Neural cell (in vitro differentiated cells): ENCODE data around the gene ZNF524. TPM values are rescaled to one million over a fixed set of nuclear protein-coding genes. Genes with fewer than 3 reads are reported as not detected.

ENCODE experiments used
- H2AFZ ChIP-seq: fragments of 200-600, 300-800 bp; sonication (generic), shearing (Covaris generic); 2 replicates; pipeline ENCODE4 v1.6.0; 2014; ENCODE audit warnings: low read depth, mild to moderate bottlenecking, antibody characterized with exemption, low read length, moderate library complexity
- H3F3A ChIP-seq: fragments of 200-600 bp; shearing (Covaris generic); 2 replicates; pipeline ENCODE4 v1.6.1; 2016; ENCODE audit warnings: mild to moderate bottlenecking, moderate library complexity, mixed read lengths, antibody characterized with exemption, low read length; ENCODE audit not compliant: insufficient read depth, poor library complexity, severe bottlenecking
- H3K27ac ChIP-seq: fragments of 200-600, 300-800 bp; sonication (generic), shearing (Covaris generic); 2 replicates; pipeline ENCODE4 v1.5.1; 2014; ENCODE audit warnings: mild to moderate bottlenecking, low read length, moderate library complexity
- H3K27me3 ChIP-seq: fragments of 300-800, 200-600 bp; sonication (generic), shearing (Covaris generic); 2 replicates; pipeline ENCODE4 v1.6.0; 2014; ENCODE audit warnings: mild to moderate bottlenecking, low read depth, low read length, moderate library complexity; ENCODE audit not compliant: insufficient read depth
- H3K36me3 ChIP-seq: fragments of 300-800, 200-600 bp; sonication (generic), shearing (Covaris generic); 2 replicates; pipeline ENCODE4 v1.5.1; 2014; ENCODE audit warnings: mild to moderate bottlenecking, antibody characterized with exemption, low read length, moderate library complexity; ENCODE audit not compliant: insufficient read depth
- H3K4me2 ChIP-seq: fragments of 300-800, 200-600 bp; sonication (generic), shearing (Covaris generic); 2 replicates; pipeline ENCODE4 v1.6.0; 2014; ENCODE audit warnings: mild to moderate bottlenecking, low read length
- H3K4me3 ChIP-seq: fragments of 300-800, 200-600 bp; sonication (generic), shearing (Covaris generic); 2 replicates; pipeline ENCODE4 v1.5.1; 2014; ENCODE audit warnings: mild to moderate bottlenecking, low read length, moderate library complexity
- H3K79me2 ChIP-seq: fragments of 200-600 bp; shearing (Covaris generic); replicated peaks from 2 replicates; pipeline ENCODE4 v1.6.0; 2014; ENCODE audit warnings: mild to moderate bottlenecking, low read length, moderate library complexity; ENCODE audit not compliant: insufficient read depth
- H3K9ac ChIP-seq: fragments of 300-800, 200-600 bp; sonication (generic), shearing (Covaris generic); 2 replicates; pipeline ENCODE4 v1.6.1; 2016; ENCODE audit warnings: mild to moderate bottlenecking, low read length, mixed read lengths
- H3K9me2 ChIP-seq: fragments of 200-600 bp; shearing (Covaris generic); 2 replicates; pipeline ENCODE4 v1.6.1; 2016; ENCODE audit warnings: mild to moderate bottlenecking, low read length, mixed read lengths; ENCODE audit not compliant: insufficient read depth
- H3K9me3 ChIP-seq: fragments of 200-600, 300-800 bp; sonication (generic), shearing (Covaris generic); 2 replicates; pipeline ENCODE4 v1.6.1; 2016; ENCODE audit warnings: mild to moderate bottlenecking, mixed run types, low read length, moderate library complexity, mixed read lengths
- H4K20me1 ChIP-seq: fragments of 200-600 bp; shearing (Covaris generic); 2 replicates; pipeline ENCODE4 v1.6.1; 2016; ENCODE audit warnings: mild to moderate bottlenecking, mixed run types; ENCODE audit not compliant: insufficient read depth
- EP300 ChIP-seq: fragments of 450-650 bp; conservative IDR thresholded peaks from 2 replicates; pipeline ENCODE4 v1.6.1; 2014; ENCODE audit warnings: antibody characterized with exemption, mild to moderate bottlenecking, moderate library complexity; ENCODE audit not compliant: poor library complexity, severe bottlenecking
- EZH2 ChIP-seq: fragments of 200-600, 300-800 bp; shearing (Covaris generic), sonication (generic); IDR thresholded peaks from 2 replicates; pipeline ENCODE4 v1.6.1; 2014; ENCODE audit warnings: antibody characterized with exemption, low read length, borderline replicate concordance, mild to moderate bottlenecking; ENCODE audit not compliant: insufficient read depth, poor library complexity, severe bottlenecking
- MXI1 ChIP-seq: fragments of 450-650 bp; conservative IDR thresholded peaks from 2 replicates; pipeline ENCODE4 v1.6.1; 2014; ENCODE audit warnings: antibody characterized with exemption, mild to moderate bottlenecking; ENCODE audit not compliant: poor library complexity, severe bottlenecking
- POLR2AphosphoS5 ChIP-seq: IDR thresholded peaks from 2 replicates; pipeline ENCODE4 v1.6.1; 2012
- RAD21 ChIP-seq: fragments of 450-650 bp; conservative IDR thresholded peaks from 2 replicates; pipeline ENCODE4 v1.6.1; 2014; ENCODE audit warnings: antibody characterized with exemption, mild to moderate bottlenecking, moderate library complexity
- SMC3 ChIP-seq: fragments of 450-650 bp; conservative IDR thresholded peaks from 2 replicates; pipeline ENCODE4 v1.6.1; 2014; ENCODE audit warnings: antibody characterized with exemption, mild to moderate bottlenecking, moderate library complexity; ENCODE audit not compliant: poor library complexity
- TAF1 ChIP-seq: IDR thresholded peaks from 2 replicates; pipeline ENCODE4 v1.6.1; 2012; ENCODE audit warnings: low read depth
- polyA plus RNA-seq: library from polyadenylated mRNA; depleted of rRNA; stranded (reverse); fragments of >200 nt; gene quantifications from 2 replicates; pipeline ENCODE4 v1.2.3, GENCODE V29; 2014
- TF ChIP-seq, protein P1 (sequence below): fragments of 450-650 bp; IDR thresholded peaks from 2 replicates; pipeline ENCODE4 v1.5.1; 2014; ENCODE audit warnings: antibody characterized with exemption, mild to moderate bottlenecking, moderate library complexity; ENCODE audit not compliant: poor library complexity, severe bottlenecking
- TF ChIP-seq, protein P2 (sequence below): IDR thresholded peaks from 2 replicates; pipeline ENCODE4 v1.6.1; 2012; ENCODE audit warnings: borderline replicate concordance

Gene ZNF524
- polyA plus RNA-seq, 1 donor from 2014 or later = 3.2 TPM

DNA sequence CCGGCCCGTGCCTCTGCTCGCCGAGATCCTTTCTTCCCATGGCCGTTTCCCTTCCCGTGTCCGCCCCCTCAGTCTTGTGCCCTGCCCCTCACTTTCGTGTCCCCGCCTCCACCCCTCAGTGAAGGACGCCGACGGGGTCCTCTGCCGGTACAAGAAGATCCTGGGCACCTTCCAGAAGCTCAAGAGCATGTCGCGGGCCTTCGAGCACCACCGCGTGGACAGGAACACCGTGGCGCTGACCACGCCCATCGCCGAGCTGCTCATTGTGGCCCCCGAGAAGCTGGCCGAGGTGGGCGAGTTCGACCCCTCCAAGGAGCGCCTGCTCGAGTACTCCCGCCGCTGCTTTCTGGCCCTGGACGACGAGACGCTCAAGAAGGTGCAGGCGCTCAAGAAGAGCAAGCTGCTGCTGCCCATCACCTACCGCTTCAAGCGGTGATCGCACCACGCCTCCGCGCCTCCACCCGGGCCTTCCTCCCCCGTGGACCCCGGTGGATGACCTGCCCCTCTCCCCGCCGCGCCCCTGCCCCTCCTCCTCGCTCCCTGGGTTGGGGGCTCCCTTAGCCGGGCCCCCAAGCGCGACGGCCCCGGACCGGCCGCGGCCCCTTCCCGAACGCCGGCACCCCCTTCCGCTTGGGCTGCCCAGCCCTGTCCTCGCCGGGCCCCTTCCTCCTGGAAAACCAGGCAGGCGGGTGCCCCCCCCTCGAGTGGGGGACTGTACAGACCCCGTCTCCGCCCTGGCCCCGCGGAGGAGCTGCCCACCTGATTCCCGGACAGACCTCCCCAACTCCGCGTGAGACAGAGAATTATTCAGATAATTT lies 52.4 kb downstream of the ZNF524 start:
- H3F3A ChIP-seq = no peaks in the 10 kb centered on the region
- TF ChIP-seq, protein P1, sequence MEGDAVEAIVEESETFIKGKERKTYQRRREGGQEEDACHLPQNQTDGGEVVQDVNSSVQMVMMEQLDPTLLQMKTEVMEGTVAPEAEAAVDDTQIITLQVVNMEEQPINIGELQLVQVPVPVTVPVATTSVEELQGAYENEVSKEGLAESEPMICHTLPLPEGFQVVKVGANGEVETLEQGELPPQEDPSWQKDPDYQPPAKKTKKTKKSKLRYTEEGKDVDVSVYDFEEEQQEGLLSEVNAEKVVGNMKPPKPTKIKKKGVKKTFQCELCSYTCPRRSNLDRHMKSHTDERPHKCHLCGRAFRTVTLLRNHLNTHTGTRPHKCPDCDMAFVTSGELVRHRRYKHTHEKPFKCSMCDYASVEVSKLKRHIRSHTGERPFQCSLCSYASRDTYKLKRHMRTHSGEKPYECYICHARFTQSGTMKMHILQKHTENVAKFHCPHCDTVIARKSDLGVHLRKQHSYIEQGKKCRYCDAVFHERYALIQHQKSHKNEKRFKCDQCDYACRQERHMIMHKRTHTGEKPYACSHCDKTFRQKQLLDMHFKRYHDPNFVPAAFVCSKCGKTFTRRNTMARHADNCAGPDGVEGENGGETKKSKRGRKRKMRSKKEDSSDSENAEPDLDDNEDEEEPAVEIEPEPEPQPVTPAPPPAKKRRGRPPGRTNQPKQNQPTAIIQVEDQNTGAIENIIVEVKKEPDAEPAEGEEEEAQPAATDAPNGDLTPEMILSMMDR = no peak
- TF ChIP-seq TAF1 (no peak), SMC3 (no peak), EZH2 (no peak), RAD21 (no peak), EP300 (no peak), MXI1 (no peak), POLR2AphosphoS5 (no peak)
- TF ChIP-seq, protein P2, sequence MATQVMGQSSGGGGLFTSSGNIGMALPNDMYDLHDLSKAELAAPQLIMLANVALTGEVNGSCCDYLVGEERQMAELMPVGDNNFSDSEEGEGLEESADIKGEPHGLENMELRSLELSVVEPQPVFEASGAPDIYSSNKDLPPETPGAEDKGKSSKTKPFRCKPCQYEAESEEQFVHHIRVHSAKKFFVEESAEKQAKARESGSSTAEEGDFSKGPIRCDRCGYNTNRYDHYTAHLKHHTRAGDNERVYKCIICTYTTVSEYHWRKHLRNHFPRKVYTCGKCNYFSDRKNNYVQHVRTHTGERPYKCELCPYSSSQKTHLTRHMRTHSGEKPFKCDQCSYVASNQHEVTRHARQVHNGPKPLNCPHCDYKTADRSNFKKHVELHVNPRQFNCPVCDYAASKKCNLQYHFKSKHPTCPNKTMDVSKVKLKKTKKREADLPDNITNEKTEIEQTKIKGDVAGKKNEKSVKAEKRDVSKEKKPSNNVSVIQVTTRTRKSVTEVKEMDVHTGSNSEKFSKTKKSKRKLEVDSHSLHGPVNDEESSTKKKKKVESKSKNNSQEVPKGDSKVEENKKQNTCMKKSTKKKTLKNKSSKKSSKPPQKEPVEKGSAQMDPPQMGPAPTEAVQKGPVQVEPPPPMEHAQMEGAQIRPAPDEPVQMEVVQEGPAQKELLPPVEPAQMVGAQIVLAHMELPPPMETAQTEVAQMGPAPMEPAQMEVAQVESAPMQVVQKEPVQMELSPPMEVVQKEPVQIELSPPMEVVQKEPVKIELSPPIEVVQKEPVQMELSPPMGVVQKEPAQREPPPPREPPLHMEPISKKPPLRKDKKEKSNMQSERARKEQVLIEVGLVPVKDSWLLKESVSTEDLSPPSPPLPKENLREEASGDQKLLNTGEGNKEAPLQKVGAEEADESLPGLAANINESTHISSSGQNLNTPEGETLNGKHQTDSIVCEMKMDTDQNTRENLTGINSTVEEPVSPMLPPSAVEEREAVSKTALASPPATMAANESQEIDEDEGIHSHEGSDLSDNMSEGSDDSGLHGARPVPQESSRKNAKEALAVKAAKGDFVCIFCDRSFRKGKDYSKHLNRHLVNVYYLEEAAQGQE = no peak
- H3K79me2 ChIP-seq = peaks cover 25% of the 10 kb centered on the region
- no peaks in the 10 kb centered on the region for H3K36me3 ChIP-seq
- no peak overlapping the region for H3K4me2 ChIP-seq
- H3K9me3 ChIP-seq = no peaks in the 10 kb centered on the region
- H2AFZ ChIP-seq = no peak overlapping the region
- no peaks in the 10 kb centered on the region for H3K27me3 ChIP-seq
- no peak overlapping the region for H3K27ac ChIP-seq
- no peak overlapping the region for H3K4me3 ChIP-seq
- H4K20me1 ChIP-seq = peaks cover 16% of the 10 kb centered on the region
- no peaks in the 10 kb centered on the region for H3K9me2 ChIP-seq
- no peak overlapping the region for H3K9ac ChIP-seq

Other genes starting within 250 kb of the ZNF524 start
- gene COX6B2, start 245.6 kb upstream of the ZNF524 start, polyA plus RNA-seq = 0.17 TPM in 1 of 2 replicates, not detected in the other
- gene GARIN5B, start 237.0 kb upstream of the ZNF524 start, polyA plus RNA-seq = not detected in 2 replicates
- gene IL11, start 229.8 kb upstream of the ZNF524 start, polyA plus RNA-seq = 0.62 and 1.7 TPM in 2 replicates
- gene TMEM190, start 223.5 kb upstream of the ZNF524 start, polyA plus RNA-seq = not detected in 2 replicates
- gene TMEM238, start 216.0 kb upstream of the ZNF524 start, polyA plus RNA-seq = not detected in 2 replicates
- 135 and 195 TPM in 2 replicates for gene RPL28, start 214.4 kb upstream of the ZNF524 start, polyA plus RNA-seq
- gene UBE2S, start 192.5 kb upstream of the ZNF524 start, polyA plus RNA-seq = 119 and 188 TPM in 2 replicates
- gene SHISA7, start 157.0 kb upstream of the ZNF524 start, polyA plus RNA-seq = 4.5 and 7.1 TPM in 2 replicates
- gene ISOC2, start 138.6 kb upstream of the ZNF524 start, polyA plus RNA-seq = 47.7 and 48.1 TPM in 2 replicates
- 0.19 and 3.0 TPM in 2 replicates for gene C19orf85, start 135.5 kb upstream of the ZNF524 start, polyA plus RNA-seq
- 0.37 and 0.68 TPM in 2 replicates for gene ZNF628, start 123.7 kb upstream of the ZNF524 start, polyA plus RNA-seq
- 129 and 145 TPM in 2 replicates for gene NAT14, start 115.1 kb upstream of the ZNF524 start, polyA plus RNA-seq
- 0.45 and 1.4 TPM in 2 replicates for gene SSC5D, start 111.9 kb upstream of the ZNF524 start, polyA plus RNA-seq
- gene SBK2, start 63.2 kb upstream of the ZNF524 start, polyA plus RNA-seq = not detected in 2 replicates
- not detected in 2 replicates for gene SBK3, start 54.7 kb upstream of the ZNF524 start, polyA plus RNA-seq
- gene ZNF579, start 19.4 kb upstream of the ZNF524 start, polyA plus RNA-seq = 7.4 and 10.8 TPM in 2 replicates
- 5.1 and 7.4 TPM in 2 replicates for gene FIZ1, start 771 bp upstream of the ZNF524 start, polyA plus RNA-seq
- gene ZNF865, start 5.4 kb downstream of the ZNF524 start, polyA plus RNA-seq = 1.7 and 2.1 TPM in 2 replicates
- 10.3 and 10.7 TPM in 2 replicates for gene ZNF784, start 24.3 kb downstream of the ZNF524 start, polyA plus RNA-seq
- 11.7 and 17.3 TPM in 2 replicates for gene ZNF580, start 40.7 kb downstream of the ZNF524 start, polyA plus RNA-seq
- 14.8 and 15.3 TPM in 2 replicates for gene ZNF581, start 43.4 kb downstream of the ZNF524 start, polyA plus RNA-seq
- gene CCDC106, start 47.9 kb downstream of the ZNF524 start, polyA plus RNA-seq = 33.8 and 40.7 TPM in 2 replicates
- 129 and 158 TPM in 2 replicates for gene U2AF2, start 54.7 kb downstream of the ZNF524 start, polyA plus RNA-seq
- gene EPN1, start 74.9 kb downstream of the ZNF524 start, polyA plus RNA-seq = 21.0 and 23.6 TPM in 2 replicates
- not detected in 2 replicates for gene NLRP9, start 138.1 kb downstream of the ZNF524 start, polyA plus RNA-seq
- not detected in 2 replicates for gene RFPL4A, start 158.8 kb downstream of the ZNF524 start, polyA plus RNA-seq
- gene RFPL4AL1, start 168.8 kb downstream of the ZNF524 start, polyA plus RNA-seq = not detected in 2 replicates
- not detected in 2 replicates for gene NLRP11, start 231.7 kb downstream of the ZNF524 start, polyA plus RNA-seq
- gene NLRP4, start 236.3 kb downstream of the ZNF524 start, polyA plus RNA-seq = not detected in 2 replicates